Liver (tissue), 9 donors: Measurements from ENCODE around the gene BRWD1. TPM values are rescaled to one million over a fixed set of nuclear protein-coding genes. Genes with fewer than 3 reads are reported as not detected.

Experiments used
- DNase-seq: peaks from one replicate; pipeline ENCODE4 v3.0.0-alpha.2; 2017; ENCODE audit warnings: low spot score
- H3K27ac ChIP-seq, 2 donors: one replicate each; pipeline ENCODE4 v1.7.0; 2013; ENCODE audit warnings: inconsistent platforms in 2 of 2, low read length in 2 of 2, control low read depth in 1 of 2, low read depth in 1 of 2, mild to moderate bottlenecking in 1 of 2
- H3K27me3 ChIP-seq, 4 donors: one replicate each; pipeline versions ENCODE4 v1.6.1 to v1.7.0; 2013; ENCODE audit warnings: low read length in 3 of 4, inconsistent platforms in 1 of 4, mild to moderate bottlenecking in 1 of 4, moderate library complexity in 1 of 4; ENCODE audit not compliant: control insufficient read depth in 4 of 4, insufficient read depth in 4 of 4
- H3K36me3 ChIP-seq, 4 donors: one replicate each; pipeline versions ENCODE4 v1.6.1 to v1.7.0; 2013; ENCODE audit warnings: low read length in 3 of 4, mild to moderate bottlenecking in 3 of 4, low read depth in 1 of 4, moderate library complexity in 1 of 4; ENCODE audit not compliant: control insufficient read depth in 4 of 4, insufficient read depth in 3 of 4
- H3K4me1 ChIP-seq, 4 donors: one replicate each; pipeline versions ENCODE4 v1.6.1 to v1.7.0; 2013; ENCODE audit warnings: low read length in 3 of 4, mild to moderate bottlenecking in 3 of 4, moderate library complexity in 1 of 4; ENCODE audit not compliant: control insufficient read depth in 4 of 4, insufficient read depth in 4 of 4
- H3K4me3 ChIP-seq, 3 donors: one replicate each; pipeline versions ENCODE4 v1.6.1 to v1.7.0; 2013; ENCODE audit warnings: low read length in 3 of 3, control low read depth in 1 of 3, low read depth in 1 of 3, mild to moderate bottlenecking in 1 of 3
- H3K9ac ChIP-seq, 2 donors: one replicate each; pipeline ENCODE4 v1.7.0; 2013; ENCODE audit warnings: low read length in 2 of 2, mild to moderate bottlenecking in 2 of 2, moderate library complexity in 2 of 2, control low read depth in 1 of 2, low read depth in 1 of 2
- H3K9me3 ChIP-seq, 4 donors: one replicate each; pipeline versions ENCODE4 v1.6.1 to v1.7.0; 2013; ENCODE audit warnings: low read length in 3 of 4; ENCODE audit not compliant: control insufficient read depth in 4 of 4
- ATF3 ChIP-seq: IDR thresholded peaks from 2 replicates; pipeline ENCODE4 v1.6.1; 2016; ENCODE audit warnings: antibody characterized with exemption
- EGR1 ChIP-seq, 2 donors: IDR thresholded peaks; 2 replicates each; pipeline ENCODE4 v1.6.1; 2016 to 2018; ENCODE audit warnings: antibody characterized with exemption in 2 of 2, low read depth in 2 of 2
- FOXA1 ChIP-seq: IDR thresholded peaks from 2 replicates; pipeline ENCODE4 v1.6.1; 2016; ENCODE audit warnings: antibody characterized with exemption
- FOXA2 ChIP-seq: IDR thresholded peaks from 2 replicates; pipeline ENCODE4 v1.6.1; 2016; ENCODE audit warnings: antibody characterized with exemption
- GABPA ChIP-seq, 2 donors: IDR thresholded peaks in 1 of 2; conservative IDR thresholded peaks in 1 of 2; 2 replicates each; pipeline ENCODE4 v1.6.1; 2016; ENCODE audit warnings: antibody characterized with exemption in 2 of 2, mild to moderate bottlenecking in 1 of 2, moderate library complexity in 1 of 2
- HNF4A ChIP-seq, 2 donors: conservative IDR thresholded peaks; 2 replicates each; pipeline ENCODE4 v1.6.1; 2016; ENCODE audit warnings: antibody characterized with exemption in 2 of 2, mild to moderate bottlenecking in 2 of 2
- HNF4G ChIP-seq: IDR thresholded peaks from 2 replicates; pipeline ENCODE4 v1.6.1; 2016; ENCODE audit warnings: antibody characterized with exemption
- JUND ChIP-seq, 2 donors: IDR thresholded peaks; 2 replicates each; pipeline ENCODE4 v1.6.1; 2016; ENCODE audit warnings: antibody characterized with exemption in 2 of 2
- MAX ChIP-seq: IDR thresholded peaks from 2 replicates; pipeline ENCODE4 v1.6.1; 2016; ENCODE audit warnings: antibody characterized with exemption
- NR2F2 ChIP-seq: IDR thresholded peaks from 2 replicates; pipeline ENCODE4 v1.6.1; 2016; ENCODE audit warnings: antibody characterized with exemption
- RAD21 ChIP-seq, 2 donors: IDR thresholded peaks; 2 replicates each; pipeline ENCODE4 v1.6.1; 2016; ENCODE audit warnings: antibody characterized with exemption in 2 of 2, mild to moderate bottlenecking in 2 of 2
- REST ChIP-seq: IDR thresholded peaks from 2 replicates; pipeline ENCODE4 v1.6.1; 2016; ENCODE audit warnings: antibody characterized with exemption, mild to moderate bottlenecking
- RXRA ChIP-seq, 2 donors: IDR thresholded peaks; 2 replicates each; pipeline ENCODE4 v1.6.1; 2017 to 2018; ENCODE audit warnings: antibody characterized with exemption in 2 of 2, mild to moderate bottlenecking in 1 of 2
- SP1 ChIP-seq: IDR thresholded peaks from 2 replicates; pipeline ENCODE4 v1.6.1; 2018; ENCODE audit warnings: antibody characterized with exemption, mild to moderate bottlenecking
- TAF1 ChIP-seq: conservative IDR thresholded peaks from 2 replicates; pipeline ENCODE4 v1.6.1; 2016; ENCODE audit warnings: antibody characterized with exemption, mild to moderate bottlenecking
- YY1 ChIP-seq: IDR thresholded peaks from 2 replicates; pipeline ENCODE4 v1.6.1; 2016; ENCODE audit warnings: antibody characterized with exemption, mild to moderate bottlenecking
- ZBTB33 ChIP-seq: IDR thresholded peaks from 2 replicates; pipeline ENCODE4 v1.6.1; 2016; ENCODE audit warnings: antibody characterized with exemption
- WGBS: extraction: QIAGEN DNeasy Blood & Tissue Kit; methylation state at CpG from one replicate; pipeline ENCODE4 v1.1.7; 2013; 5-methylcytosine and 5-hydroxymethylcytosine counted together
- polyA plus RNA-seq, 2 donors: library from polyadenylated mRNA; stranded (reverse) in 1 of 2; unstranded in 1 of 2; fragments of 200-250 nt in 1 of 2; fragments of >200 nt in 1 of 2; fragmentation: Nextera tagmentation in 1 of 2; extraction: Ambion mirVana in 1 of 2; gene quantifications; one replicate each; pipeline versions ENCODE4 v1.2.1 to v1.2.3, GENCODE V29; 2013 to 2015
- total RNA-seq, 2 donors: library from RNA; depleted of rRNA; stranded (reverse); fragments of >200 nt; gene quantifications; one replicate each; pipeline ENCODE4 v1.2.3, GENCODE V29; 2014
- TF ChIP-seq, protein P1 (sequence below): fragments of 150-350 bp; IDR thresholded peaks from 2 replicates; pipeline ENCODE4 v1.5.1; 2017; ENCODE audit warnings: improper control_type of control experiment, low read depth, low read length; ENCODE audit not compliant: missing input control
- donor health status: healthy.
- donor health status: healthy.
- donor health status: healthy.
- donor health status: healthy.
- donor health status: healthy.

BRWD1 gene
- total and polyA plus RNA-seq, 4 donors, result 5.2 to 56.6 (median 20.9) TPM

- Histone ChIP-seq H3K27me3 (no peaks in the 10 kb centered on the region), H3K4me3 (no peak overlapping the region), H3K9me3 (no peaks in the 10 kb centered on the region), H3K4me1 (no peaks in the 10 kb centered on the region), H3K9ac (no peak overlapping the region), H3K27ac (no peak overlapping the region), H3K36me3 (no peaks in the 10 kb centered on the region)
- no peak for DNase-seq
- no peak for TF ChIP-seq ATF3
- TF ChIP-seq ZBTB33, result no peak
- no peak for TF ChIP-seq YY1
- TF ChIP-seq RAD21 (IDR thresholded peaks at IDR 0.05), result no peak
- no peak for TF ChIP-seq HNF4A (conservative IDR thresholded peaks at IDR 0.05)
- TF ChIP-seq RXRA (IDR thresholded peaks at IDR 0.05), result no peak
- TF ChIP-seq SP1, result no peak
- no peak for TF ChIP-seq EGR1 (IDR thresholded peaks at IDR 0.05; ENCODE audit: low read depth in 2 of 2)
- no peak for TF ChIP-seq FOXA1
- no peak for TF ChIP-seq JUND (IDR thresholded peaks at IDR 0.05)
- TF ChIP-seq REST, result no peak
- TF ChIP-seq MAX, result no peak
- no peak for TF ChIP-seq NR2F2
- TF ChIP-seq TAF1, result no peak
- 96% methylated on average over 7 of the region's 7 CpGs for WGBS
Measured at GRCh38 chr21:39327727-39328126, 14.3 kb upstream of the BRWD1 start.

DNA sequence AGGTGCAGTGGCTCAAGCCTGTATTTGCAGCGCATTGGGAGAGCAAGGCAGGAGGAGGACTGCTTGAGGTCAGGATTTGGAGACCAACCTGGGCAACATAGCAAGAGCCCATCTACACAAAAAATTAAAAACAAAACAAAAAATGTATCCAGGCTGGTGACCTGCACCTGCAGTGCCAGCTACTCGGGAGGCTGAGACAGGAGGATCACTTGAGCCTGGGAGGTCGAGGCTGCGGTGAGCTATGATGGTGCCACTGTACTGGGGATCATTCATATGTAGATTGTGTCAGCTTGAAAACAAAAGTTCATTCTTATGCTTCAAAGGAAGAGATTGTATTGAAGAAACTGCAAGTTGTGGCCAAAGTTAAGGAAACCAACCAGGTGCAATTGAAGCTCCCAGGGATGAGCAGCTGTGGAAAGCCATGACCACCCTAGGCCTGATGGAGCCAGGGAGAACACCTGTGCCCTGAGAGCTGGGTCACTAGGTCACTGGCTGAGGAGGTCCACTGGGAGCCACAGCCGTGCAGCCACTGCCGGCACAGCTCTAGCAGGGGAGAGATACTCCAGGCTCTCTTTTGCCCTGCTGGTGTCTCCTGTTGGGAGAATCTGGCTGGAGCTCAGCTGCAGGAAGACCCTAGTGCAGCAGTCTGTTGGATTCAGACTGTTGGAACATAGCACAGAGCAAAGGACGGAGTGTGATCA is 13.3 kb upstream of the BRWD1 start:
- WGBS, result 91% methylated on average over 7 of the region's 7 CpGs
- TF ChIP-seq, protein P1, sequence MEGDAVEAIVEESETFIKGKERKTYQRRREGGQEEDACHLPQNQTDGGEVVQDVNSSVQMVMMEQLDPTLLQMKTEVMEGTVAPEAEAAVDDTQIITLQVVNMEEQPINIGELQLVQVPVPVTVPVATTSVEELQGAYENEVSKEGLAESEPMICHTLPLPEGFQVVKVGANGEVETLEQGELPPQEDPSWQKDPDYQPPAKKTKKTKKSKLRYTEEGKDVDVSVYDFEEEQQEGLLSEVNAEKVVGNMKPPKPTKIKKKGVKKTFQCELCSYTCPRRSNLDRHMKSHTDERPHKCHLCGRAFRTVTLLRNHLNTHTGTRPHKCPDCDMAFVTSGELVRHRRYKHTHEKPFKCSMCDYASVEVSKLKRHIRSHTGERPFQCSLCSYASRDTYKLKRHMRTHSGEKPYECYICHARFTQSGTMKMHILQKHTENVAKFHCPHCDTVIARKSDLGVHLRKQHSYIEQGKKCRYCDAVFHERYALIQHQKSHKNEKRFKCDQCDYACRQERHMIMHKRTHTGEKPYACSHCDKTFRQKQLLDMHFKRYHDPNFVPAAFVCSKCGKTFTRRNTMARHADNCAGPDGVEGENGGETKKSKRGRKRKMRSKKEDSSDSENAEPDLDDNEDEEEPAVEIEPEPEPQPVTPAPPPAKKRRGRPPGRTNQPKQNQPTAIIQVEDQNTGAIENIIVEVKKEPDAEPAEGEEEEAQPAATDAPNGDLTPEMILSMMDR, result no peak
- TF ChIP-seq HNF4A (conservative IDR thresholded peaks at IDR 0.05), result no peak
- TF ChIP-seq SP1, result no peak
- TF ChIP-seq ZBTB33, result no peak
- no peak for TF ChIP-seq JUND (IDR thresholded peaks at IDR 0.05)
- no peak for TF ChIP-seq TAF1
- no peak for TF ChIP-seq RAD21 (IDR thresholded peaks at IDR 0.05)
- no peak for TF ChIP-seq RXRA (IDR thresholded peaks at IDR 0.05)
- TF ChIP-seq FOXA1, result no peak
- no peak for TF ChIP-seq MAX
- no peak for TF ChIP-seq ATF3
- no peak for TF ChIP-seq EGR1 (IDR thresholded peaks at IDR 0.05; ENCODE audit: low read depth in 2 of 2)
- TF ChIP-seq GABPA (IDR thresholded peaks at IDR 0.05 in 1 of 2, conservative IDR thresholded peaks at IDR 0.05 in 1 of 2), result no peak
- TF ChIP-seq HNF4G, result no peak
- TF ChIP-seq NR2F2, result no peak
- no peak for TF ChIP-seq FOXA2
- TF ChIP-seq YY1, result no peak

More for the DNA sequence above, 13.3 kb upstream of the BRWD1 start:
- no peak for DNase-seq
- H3K27ac ChIP-seq, result no peak overlapping the region
- H3K27me3 ChIP-seq, result no peaks in the 10 kb centered on the region
- no peak overlapping the region for H3K4me3 ChIP-seq
- no peaks in the 10 kb centered on the region for H3K4me1 ChIP-seq
- no peaks in the 10 kb centered on the region for H3K36me3 ChIP-seq
- no peak overlapping the region for H3K9ac ChIP-seq
- H3K9me3 ChIP-seq, result no peaks in the 10 kb centered on the region
